IMR-90 (cell line): ENCODE results near the gene DSN1. TPM values are rescaled to one million over a fixed set of nuclear protein-coding genes. Genes with fewer than 3 reads are reported as not detected.

ENCODE experiments used
- ATAC-seq: fragments of 200-7000 bp; cut with Tn5 transposase; 2 replicates; pipeline ENCODE4 v1.9.1; 2020; ENCODE audit warnings: low read depth, mild to moderate bottlenecking, moderate library complexity
- BruUV-seq: library from RNA; stranded (reverse); fragments of 400-500 nt; replicated peaks from 2 replicates; lab custom pipeline; 2021; lab: Mats Ljungman, UMichigan
- CTCF ChIA-PET: fragments of 300-600 bp; formaldehyde crosslinking; extraction: SDS; loops from one replicate; lab custom pipeline; 2021; ENCODE audit warnings: antibody characterized with exemption; lab: Yijun Ruan, JAX
- POLR2A ChIA-PET: fragments of 300-600 bp; sonication (Branson Sonifier 250); formaldehyde crosslinking; loops from one replicate; lab custom pipeline; 2022; ENCODE audit warnings: antibody characterized with exemption; ENCODE audit not compliant: unreplicated experiment; lab: Charles Lee
- DNase-seq: peaks from one replicate; pipeline ENCODE4 v3.0.0; 2013
- H2AFZ ChIP-seq: replicated peaks from 2 replicates; pipeline ENCODE3; 2013; ENCODE audit warnings: low read length, mild to moderate bottlenecking; ENCODE audit not compliant: poor library complexity
- H2AK5ac ChIP-seq: 2 replicates; pipeline ENCODE4 v1.6.1; 2013; ENCODE audit warnings: low read depth, low read length, inconsistent platforms
- H2AK9ac ChIP-seq: replicated peaks from 2 replicates; pipeline ENCODE3; 2013; ENCODE audit warnings: mild to moderate bottlenecking, low read depth, low read length, moderate library complexity; ENCODE audit not compliant: poor library complexity
- H2BK120ac ChIP-seq: 2 replicates; pipeline ENCODE4 v1.6.1; 2013; ENCODE audit warnings: low read depth, low read length, inconsistent platforms
- H2BK15ac ChIP-seq: 3 replicates; pipeline ENCODE4 v1.6.1; 2013; ENCODE audit warnings: low read depth, low read length, inconsistent platforms
- H2BK20ac ChIP-seq: 2 replicates; pipeline ENCODE4 v1.6.1; 2013; ENCODE audit warnings: low read depth, mild to moderate bottlenecking, inconsistent platforms, low read length, moderate library complexity
- H2BK5ac ChIP-seq: 2 replicates; pipeline ENCODE4 v1.6.1; 2013; ENCODE audit warnings: mild to moderate bottlenecking, low read depth, low read length, inconsistent platforms; ENCODE audit not compliant: poor library complexity, severe bottlenecking
- H3K14ac ChIP-seq: replicated peaks from 2 replicates; pipeline ENCODE4 v1.6.1; 2013; ENCODE audit warnings: low read depth, low read length, inconsistent platforms
- H3K18ac ChIP-seq: 2 replicates; pipeline ENCODE4 v1.6.1; 2013; ENCODE audit warnings: low read depth, low read length, control low read depth
- H3K23ac ChIP-seq: 2 replicates; pipeline ENCODE4 v1.6.1; 2013; ENCODE audit warnings: low read depth, low read length, inconsistent platforms
- H3K27ac ChIP-seq: 2 replicates; pipeline ENCODE4 v1.5.1; 2013; ENCODE audit warnings: mild to moderate bottlenecking, control low read depth, low read length; ENCODE audit not compliant: insufficient read depth
- H3K27me3 ChIP-seq: 2 replicates; pipeline ENCODE4 v1.6.1; 2013; ENCODE audit warnings: low read length; ENCODE audit not compliant: control insufficient read depth, insufficient read depth
- H3K36me3 ChIP-seq: 2 replicates; pipeline ENCODE4 v1.6.1; 2013; ENCODE audit warnings: low read length, mixed read lengths; ENCODE audit not compliant: control insufficient read depth, insufficient read depth
- H3K4ac ChIP-seq: 2 replicates; pipeline ENCODE4 v1.6.1; 2013; ENCODE audit warnings: low read depth, low read length, inconsistent platforms
- H3K4me1 ChIP-seq: 2 replicates; pipeline ENCODE4 v1.6.1; 2013; ENCODE audit warnings: low read length, mixed read lengths; ENCODE audit not compliant: control insufficient read depth, insufficient read depth
- H3K4me2 ChIP-seq: 2 replicates; pipeline ENCODE4 v1.6.1; 2013; ENCODE audit warnings: low read depth, mild to moderate bottlenecking, control low read depth, low read length, moderate library complexity
- H3K4me3 ChIP-seq: 2 replicates; pipeline ENCODE4 v1.5.1; 2013; ENCODE audit warnings: low read depth, mild to moderate bottlenecking, control low read depth, low read length, moderate library complexity; ENCODE audit not compliant: insufficient read depth
- H3K56ac ChIP-seq: 2 replicates; pipeline ENCODE4 v1.6.1; 2013; ENCODE audit warnings: low read length, inconsistent platforms; ENCODE audit not compliant: insufficient read depth; ENCODE audit errors: extremely low read depth
- H3K79me1 ChIP-seq, 2 experiments: 2 replicates each; pipeline ENCODE4 v1.6.1; 2013; ENCODE audit warnings: low read length in 2 of 2, inconsistent platforms in 1 of 2, low read depth in 1 of 2
- H3K9ac ChIP-seq: 2 replicates; pipeline ENCODE4 v1.6.1; 2013; ENCODE audit warnings: low read depth, low read length, control low read depth
- H3K9me1 ChIP-seq: 2 replicates; pipeline ENCODE4 v1.6.1; 2013; ENCODE audit warnings: low read length, inconsistent platforms; ENCODE audit not compliant: insufficient read depth
- H3K9me3 ChIP-seq: 2 replicates; pipeline ENCODE4 v1.6.1; 2013; ENCODE audit warnings: low read length; ENCODE audit not compliant: control insufficient read depth, insufficient read depth
- H4K20me1 ChIP-seq: 2 replicates; pipeline ENCODE4 v1.6.1; 2013; ENCODE audit warnings: low read length, inconsistent platforms; ENCODE audit not compliant: insufficient read depth
- H4K5ac ChIP-seq: 2 replicates; pipeline ENCODE4 v1.6.1; 2013; ENCODE audit warnings: mild to moderate bottlenecking, low read depth, low read length, control low read depth
- H4K8ac ChIP-seq, 2 experiments: 2 replicates each; pipeline ENCODE4 v1.6.1; 2013; ENCODE audit warnings: low read depth in 2 of 2, low read length in 2 of 2, control low read depth in 1 of 2, inconsistent platforms in 1 of 2
- H4K91ac ChIP-seq: 2 replicates; pipeline ENCODE4 v1.6.1; 2013; ENCODE audit warnings: low read depth, low read length, inconsistent platforms; ENCODE audit not compliant: insufficient read depth
- CHD1 ChIP-seq: IDR thresholded peaks from 2 replicates; pipeline ENCODE4 v1.6.1; 2012; ENCODE audit warnings: low read depth, low read length, improper control_type of control experiment
- MAFK ChIP-seq: IDR thresholded peaks from 2 replicates; pipeline ENCODE4 v1.6.1; 2012; ENCODE audit warnings: low read depth, low read length, improper control_type of control experiment
- NFE2L2 ChIP-seq: fragments of 150-350 bp; IDR thresholded peaks from 2 replicates; pipeline ENCODE4 v1.6.1; 2016; ENCODE audit warnings: low read depth, mild to moderate bottlenecking, low read length
- RAD21 ChIP-seq: IDR thresholded peaks from 2 replicates; pipeline ENCODE4 v1.6.1; 2012; ENCODE audit warnings: low read length, improper control_type of control experiment
- WGBS, 2 experiments: methylation state at CpG; one replicate each; pipeline versions ENCODE4 v1.1.5 to v1.1.7; 2013; ENCODE audit warnings: missing lambda C conversion rate in 2 of 2; ENCODE audit not compliant: insufficient read length in 1 of 2; ENCODE audit errors: extremely low coverage in 2 of 2; 5-methylcytosine and 5-hydroxymethylcytosine counted together
- dilution Hi-C: fragments of 300-500 bp; cut with HindIII; formaldehyde crosslinking; loops from one replicate; pipeline ENCODE4 v1.14.3; 2018; ENCODE audit warnings: low sequenced_read_pairs; ENCODE audit not compliant: unreplicated experiment
- in situ Hi-C: fragments of 300-500 bp; cut with MboI; formaldehyde crosslinking; loops from 3 replicates; pipeline ENCODE4 v1.14.3; 2019; ENCODE audit warnings: low sequenced_read_pairs, inconsistent platforms, mixed read lengths
- intact Hi-C: fragments of 100-400 bp; cut with micrococcal nuclease; formaldehyde crosslinking; loops from 2 replicates; pipeline ENCODE4 v1.10.0; 2022
- polyA plus RNA-seq, 3 experiments: library from polyadenylated mRNA; depleted of rRNA; stranded (reverse); fragments of >200 nt; gene quantifications; 2 replicates each; pipeline ENCODE4 v1.2.3, GENCODE V29; 2012; ENCODE audit warnings: low replicate concordance in 1 of 3
- total RNA-seq: library from RNA; depleted of rRNA; stranded (reverse); fragments of >200 nt; gene quantifications from 2 replicates; pipeline ENCODE4 v1.2.3, GENCODE V29; 2012

Gene DSN1
- total and polyA plus RNA-seq, 2 of the 4 experiments (the other 2 are of a cell fraction), result 10.5 to 16.3 TPM

DNA sequence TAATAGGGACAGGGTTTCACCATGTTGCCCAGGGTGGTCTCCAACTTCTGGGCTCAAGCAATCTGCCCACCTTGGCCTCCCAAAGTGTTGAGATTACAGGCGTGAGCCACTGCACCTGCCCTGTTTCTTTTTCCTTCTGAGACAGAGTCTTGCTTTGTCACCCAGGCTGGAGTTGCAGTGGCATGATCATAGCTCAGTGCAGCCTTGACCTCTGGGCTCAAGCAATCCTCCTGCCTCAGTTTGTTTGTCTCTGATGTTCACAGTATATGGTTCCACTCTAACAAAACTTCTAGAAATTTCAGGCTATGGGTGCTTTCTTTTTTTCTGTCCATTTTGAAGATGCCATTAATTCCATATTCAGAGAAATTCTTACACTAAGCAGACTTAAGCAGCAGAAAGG lies 60.8 kb downstream of the DSN1 start:
- Histone ChIP-seq H2BK15ac (no peak overlapping the region), H2BK120ac (no peak overlapping the region), H3K36me3 (no peaks in the 10 kb centered on the region), H3K79me1 (no peaks in the 10 kb centered on the region; a peak in 2 of 4 replicates), H3K14ac (no peak overlapping the region), H2AK5ac (no peak overlapping the region), H3K27ac (no peak overlapping the region), H3K56ac (no peak overlapping the region), H3K4me1 (no peaks in the 10 kb centered on the region), H4K8ac (no peak overlapping the region), H3K4ac (no peak overlapping the region), H3K9me3 (no peaks in the 10 kb centered on the region), H3K23ac (no peak overlapping the region), H3K4me2 (no peak overlapping the region), H3K9me1 (no peaks in the 10 kb centered on the region), H4K91ac (no peak overlapping the region), H2BK5ac (no peak overlapping the region), H2BK20ac (no peak overlapping the region), H3K27me3 (no peaks in the 10 kb centered on the region), H4K20me1 (no peaks in the 10 kb centered on the region), H3K9ac (no peak overlapping the region), H2AFZ (no peak overlapping the region), H3K4me3 (no peak overlapping the region), H2AK9ac (no peak overlapping the region), H3K18ac (no peak overlapping the region), H4K5ac (no peak overlapping the region)
- intact Hi-C loops (no loop called here), in situ Hi-C loops (loop anchor here (25.0 kb wide), 1 partner anchor 100 kb away; no protein-coding TSS in a partner anchor), dilution Hi-C loops (no loop called here)
- POLR2A ChIA-PET, result no interaction called here
- BruUV-seq, result no TSS peak
- 88% methylated on average over 1 of the region's 1 CpG; no CpG with 5 or more reads in 1 of the 2 experiments for WGBS, 2 experiments
- TF ChIP-seq MAFK (no peak), RAD21 (no peak), CHD1 (no peak), NFE2L2 (no peak)
- DNase-seq (no peak), ATAC-seq (no peak)
- CTCF ChIA-PET, result interaction anchor here (0.7 kb wide), 1 partner anchor 108 kb away, joined by 4 read pairs; no protein-coding TSS in a partner anchor
